GM13976 (cell line): ENCODE data around the gene ERC1.

Experiments
- DNase-seq: peaks from one replicate; pipeline ENCODE4 v3.0.0; 2012; ENCODE audit warnings: low spot score
- in situ Hi-C: fragments of 300-500 bp; cut with MboI; formaldehyde crosslinking; loops from one replicate; pipeline ENCODE4 v1.12.0; 2022; ENCODE audit warnings: low sequenced_read_pairs, mixed read lengths, inconsistent platforms; ENCODE audit not compliant: unreplicated experiment
- TF ChIP-seq, protein P1 (sequence below): IDR thresholded peaks from 2 replicates; pipeline ENCODE4 v1.5.1; 2012; ENCODE audit warnings: borderline replicate concordance, mild to moderate bottlenecking; ENCODE audit not compliant: insufficient read depth; ENCODE audit errors: extremely low read depth, missing control alignments, control extremely low read depth

ERC1 gene

GRCh38 chr12:1176191-1176590, 185.2 kb downstream of the ERC1 start:
- in situ Hi-C loops, result no loop called here
- no peak for DNase-seq
- TF ChIP-seq, protein P1, sequence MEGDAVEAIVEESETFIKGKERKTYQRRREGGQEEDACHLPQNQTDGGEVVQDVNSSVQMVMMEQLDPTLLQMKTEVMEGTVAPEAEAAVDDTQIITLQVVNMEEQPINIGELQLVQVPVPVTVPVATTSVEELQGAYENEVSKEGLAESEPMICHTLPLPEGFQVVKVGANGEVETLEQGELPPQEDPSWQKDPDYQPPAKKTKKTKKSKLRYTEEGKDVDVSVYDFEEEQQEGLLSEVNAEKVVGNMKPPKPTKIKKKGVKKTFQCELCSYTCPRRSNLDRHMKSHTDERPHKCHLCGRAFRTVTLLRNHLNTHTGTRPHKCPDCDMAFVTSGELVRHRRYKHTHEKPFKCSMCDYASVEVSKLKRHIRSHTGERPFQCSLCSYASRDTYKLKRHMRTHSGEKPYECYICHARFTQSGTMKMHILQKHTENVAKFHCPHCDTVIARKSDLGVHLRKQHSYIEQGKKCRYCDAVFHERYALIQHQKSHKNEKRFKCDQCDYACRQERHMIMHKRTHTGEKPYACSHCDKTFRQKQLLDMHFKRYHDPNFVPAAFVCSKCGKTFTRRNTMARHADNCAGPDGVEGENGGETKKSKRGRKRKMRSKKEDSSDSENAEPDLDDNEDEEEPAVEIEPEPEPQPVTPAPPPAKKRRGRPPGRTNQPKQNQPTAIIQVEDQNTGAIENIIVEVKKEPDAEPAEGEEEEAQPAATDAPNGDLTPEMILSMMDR, result no peak

DNA sequence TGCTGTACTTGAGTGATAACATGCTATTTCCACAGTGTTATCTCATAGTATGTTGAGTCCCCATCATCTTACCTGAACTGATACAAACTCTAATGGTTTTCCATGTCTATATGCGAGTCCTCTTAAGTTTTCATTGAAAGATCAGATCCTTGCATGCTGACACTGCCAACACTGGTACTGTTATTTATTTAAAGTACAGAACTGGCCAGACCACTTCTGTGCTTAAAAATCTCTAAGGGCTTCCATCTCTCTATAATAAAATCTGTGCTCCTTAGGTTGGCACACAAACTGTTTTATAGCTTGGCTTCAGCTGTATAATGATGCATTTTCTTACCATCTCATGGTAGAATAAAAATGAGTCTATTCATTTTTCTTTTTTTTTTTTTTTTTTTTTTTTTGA, 188.1 kb downstream of the ERC1 start:
- TF ChIP-seq, protein P1, result no peak
- in situ Hi-C loops, result no loop called here
- DNase-seq, result no peak

DNA sequence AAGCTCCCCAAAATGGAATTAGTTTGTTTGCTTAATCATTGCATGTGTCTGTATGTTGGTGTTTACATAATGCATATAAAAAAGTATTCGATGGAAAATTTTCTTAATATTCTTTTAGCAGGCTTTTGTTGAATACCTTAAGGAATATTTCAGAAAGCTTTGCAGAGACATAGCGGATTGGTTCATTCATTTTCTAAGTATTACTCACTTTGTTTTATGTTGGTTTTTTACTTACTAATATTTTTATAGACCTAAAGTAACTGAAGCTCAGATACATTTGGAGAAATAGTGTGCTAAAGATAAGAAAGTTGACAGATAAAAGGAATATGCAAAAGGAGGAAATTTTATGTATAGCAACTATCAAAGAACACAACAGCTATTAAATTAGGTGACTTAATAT, 191.0 kb downstream of the ERC1 start:
- TF ChIP-seq, protein P1, result no peak
- in situ Hi-C loops, result no loop called here

DNA sequence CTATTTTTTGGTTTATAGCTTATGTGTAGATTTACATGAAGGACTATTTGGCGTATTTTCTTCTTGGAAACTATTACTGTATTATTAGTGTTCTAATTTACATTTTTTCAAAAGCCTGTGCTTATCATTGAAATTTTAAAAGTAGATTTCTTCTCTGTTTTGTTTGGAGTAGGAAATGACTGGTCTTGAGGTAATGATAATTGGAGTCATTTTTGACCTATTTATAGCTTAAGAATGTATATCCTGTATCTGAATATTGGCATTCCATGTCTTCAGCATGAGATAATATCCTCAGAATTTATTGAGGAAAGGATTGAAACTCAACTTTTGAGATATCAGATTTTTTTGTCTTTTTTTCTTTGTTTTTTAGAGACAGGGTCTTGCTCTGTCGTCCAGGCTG, 193.4 kb downstream of the ERC1 start:
- in situ Hi-C loops, result no loop called here
- TF ChIP-seq, protein P1, result no peak
- no peak for DNase-seq

More for the DNA sequence above, 191.0 kb downstream of the ERC1 start:
- no peak for DNase-seq

DNA sequence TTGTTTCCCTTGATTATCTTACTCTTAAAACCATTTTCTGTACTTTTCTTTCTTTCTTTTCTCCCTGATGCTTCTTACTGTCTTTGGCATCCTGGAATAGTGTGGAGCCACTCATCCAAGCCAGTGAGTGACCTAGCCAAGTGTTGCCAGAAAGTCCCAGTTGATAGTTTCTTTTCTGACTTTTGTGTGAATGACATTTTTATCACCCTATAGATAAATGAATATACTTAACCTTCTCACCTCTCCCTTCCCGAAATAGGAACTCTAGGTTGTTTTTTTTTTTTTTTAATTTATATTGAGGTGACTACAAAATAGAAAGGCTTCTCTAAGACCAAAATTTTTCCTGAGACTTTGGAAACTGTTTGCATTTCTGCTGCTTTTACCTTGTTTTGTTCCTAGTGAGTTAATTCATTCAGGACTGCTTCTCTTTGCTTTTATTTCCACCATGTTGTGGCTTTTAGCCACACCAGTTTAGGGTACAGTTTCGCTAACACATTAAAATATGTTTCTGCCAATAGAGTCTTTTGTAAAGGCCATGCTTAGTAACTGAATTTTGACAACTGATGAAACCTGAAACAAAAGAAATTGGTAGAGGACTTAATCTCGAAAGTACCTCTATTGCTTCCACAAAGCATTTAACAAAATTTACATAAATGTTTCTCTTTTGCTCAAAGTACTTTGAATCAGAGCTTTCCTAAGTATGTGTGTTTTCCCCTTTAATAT, 194.6 kb downstream of the ERC1 start:
- TF ChIP-seq, protein P1, result no peak
- in situ Hi-C loops, result no loop called here
- DNase-seq, result peak; percentile 45

DNA sequence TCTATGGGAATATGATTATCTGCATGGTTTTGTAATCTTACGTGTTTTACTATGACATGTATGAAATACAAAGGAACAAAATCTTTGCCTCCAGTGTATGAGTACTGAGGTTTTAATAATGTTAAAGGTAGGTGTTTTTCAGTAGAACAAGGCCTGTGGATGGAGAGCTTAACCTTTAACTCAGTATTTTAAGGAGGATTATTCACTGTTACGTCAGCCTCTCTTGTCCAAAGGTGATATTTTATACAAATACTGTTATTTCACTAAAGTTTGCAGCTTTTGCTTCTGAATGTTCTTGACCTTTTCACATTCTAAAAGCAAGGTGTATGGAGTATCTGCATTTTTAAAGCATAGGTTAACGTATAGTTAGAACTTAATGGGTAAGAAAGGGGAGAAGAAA, 195.3 kb downstream of the ERC1 start:
- TF ChIP-seq, protein P1, result no peak
- DNase-seq, result no peak
- in situ Hi-C loops, result no loop called here
